ENCODE data around the gene CCDC30.

The CCDC30 gene

DNA sequence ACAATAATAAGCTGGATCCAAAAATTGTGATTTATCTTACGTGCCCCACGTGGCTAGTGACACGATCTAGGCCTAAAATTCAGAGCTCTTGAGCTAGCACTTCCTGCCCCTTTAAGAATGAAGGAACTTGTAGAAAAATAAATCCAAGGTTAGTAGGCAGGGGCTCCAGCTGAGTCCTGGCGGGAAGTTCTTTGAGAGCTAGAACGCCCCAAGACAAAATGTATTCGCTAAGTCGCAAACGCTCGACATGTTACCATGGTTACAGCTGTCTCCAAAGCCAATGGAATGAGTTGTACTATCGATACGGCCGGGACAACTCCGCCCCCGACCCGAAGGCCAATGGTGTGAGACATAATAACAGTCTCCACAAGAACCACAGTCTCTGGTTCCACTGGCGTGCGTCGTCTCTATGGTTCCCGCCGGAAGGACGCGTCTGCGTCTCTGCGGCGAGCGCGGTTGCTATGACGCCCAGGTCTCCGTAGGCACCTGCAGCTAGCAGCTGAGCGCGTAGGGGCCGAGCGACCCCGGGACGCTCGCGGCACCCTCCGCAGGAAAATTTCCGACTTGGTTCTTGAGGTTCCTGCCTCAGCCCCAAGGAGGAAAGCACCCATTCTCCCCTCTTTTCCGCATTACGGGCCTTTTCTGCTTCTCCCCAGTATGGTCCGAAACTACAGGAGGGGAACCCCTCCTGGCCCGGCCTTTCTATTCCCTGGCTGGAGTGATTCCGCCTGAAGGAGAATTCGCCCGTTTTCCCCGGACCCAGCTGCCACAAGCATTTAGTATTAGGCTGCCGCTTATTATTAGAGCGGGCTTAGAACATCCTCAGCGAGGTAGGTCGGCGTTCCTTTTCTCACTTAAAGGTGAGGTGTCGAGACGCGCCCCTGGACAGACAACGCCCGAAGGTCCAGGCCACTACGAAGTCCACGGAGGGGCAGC is at the start of gene CCDC30:
Gene CCDC30, plus strand, starts transcription at position 459 of the 936 bp plus-strand sequence. CDS start 17,266 bp downstream, outside the sequence.
- peak within 1 kb of the TSS; percentile 93 for H3K4me3 ChIP-seq (ENCODE audit: low read length)

DNA sequence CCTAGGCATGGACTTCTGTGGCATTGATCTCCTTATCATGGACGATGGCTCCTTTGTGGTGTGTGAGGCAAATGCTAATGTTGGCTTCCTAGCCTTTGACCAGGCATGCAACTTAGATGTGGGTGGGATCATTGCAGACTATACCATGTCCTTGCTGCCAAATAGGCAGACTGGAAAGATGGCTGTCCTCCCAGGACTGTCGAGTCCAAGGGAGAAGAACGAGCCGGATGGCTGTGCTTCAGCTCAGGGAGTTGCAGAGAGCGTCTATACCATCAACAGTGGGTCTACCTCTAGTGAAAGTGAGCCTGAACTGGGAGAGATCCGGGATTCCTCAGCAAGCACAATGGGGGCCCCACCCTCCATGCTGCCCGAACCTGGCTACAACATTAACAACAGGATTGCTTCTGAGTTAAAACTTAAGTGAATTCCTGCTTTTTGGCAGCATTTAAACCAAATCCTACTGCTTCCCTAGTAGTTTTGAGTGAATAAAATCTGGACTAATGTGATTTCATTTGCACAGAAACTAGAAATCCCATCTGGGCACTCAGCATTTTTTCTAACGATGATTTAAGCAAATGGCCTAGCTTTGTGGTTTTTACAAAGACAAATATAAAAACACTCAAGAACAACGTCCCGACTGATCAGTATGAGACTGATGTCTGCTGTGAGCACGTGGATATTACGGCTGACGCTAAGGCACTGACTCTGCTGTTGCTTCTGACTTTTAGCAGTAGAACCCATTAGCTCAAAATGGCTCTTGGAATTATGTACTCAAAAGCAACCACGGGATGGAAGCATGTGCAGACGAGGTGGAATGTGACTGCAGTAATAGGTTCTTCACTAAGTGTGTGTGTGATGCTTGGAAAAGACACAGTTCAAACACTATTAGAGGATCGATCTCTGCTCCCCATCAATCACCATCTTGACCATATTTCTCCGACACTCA is 48.3 kb upstream of the CCDC30 start:
- no peak for DNase-seq (ENCODE audit: low read depth)
- Histone ChIP-seq H3K36me3 (ENCODE audit: control insufficient read depth, insufficient read depth, low read length, severe bottlenecking) (no peaks in the 10 kb centered on the region), H3K9me3 (ENCODE audit: control insufficient read depth, low read length) (no peaks in the 10 kb centered on the region), H3K9ac (ENCODE audit: low read length) (no peak overlapping the region), H3K4me1 (ENCODE audit: control insufficient read depth, insufficient read depth, low read length) (no peaks in the 10 kb centered on the region), H3K27me3 (replicated peaks; ENCODE audit: control insufficient read depth, insufficient read depth, low read length) (no peaks in the 10 kb centered on the region), H3K4me3 (ENCODE audit: low read length) (no peak overlapping the region)

More for the DNA sequence above, at the start of gene CCDC30:
- H3K27me3 ChIP-seq (replicated peaks; ENCODE audit: control insufficient read depth, insufficient read depth, low read length): no peaks in the 10 kb centered on the region
- no peaks in the 10 kb centered on the region for H3K9me3 ChIP-seq (ENCODE audit: control insufficient read depth, low read length)
- H3K4me1 ChIP-seq (ENCODE audit: control insufficient read depth, insufficient read depth, low read length): peaks cover 11% of the 10 kb centered on the region
- H3K36me3 ChIP-seq (ENCODE audit: control insufficient read depth, insufficient read depth, low read length, severe bottlenecking): peaks cover 30% of the 10 kb centered on the region
- DNase-seq (ENCODE audit: low read depth): peak; percentile 99
- peak within 1 kb of the TSS; percentile 75 for H3K9ac ChIP-seq (ENCODE audit: low read length)

DNA sequence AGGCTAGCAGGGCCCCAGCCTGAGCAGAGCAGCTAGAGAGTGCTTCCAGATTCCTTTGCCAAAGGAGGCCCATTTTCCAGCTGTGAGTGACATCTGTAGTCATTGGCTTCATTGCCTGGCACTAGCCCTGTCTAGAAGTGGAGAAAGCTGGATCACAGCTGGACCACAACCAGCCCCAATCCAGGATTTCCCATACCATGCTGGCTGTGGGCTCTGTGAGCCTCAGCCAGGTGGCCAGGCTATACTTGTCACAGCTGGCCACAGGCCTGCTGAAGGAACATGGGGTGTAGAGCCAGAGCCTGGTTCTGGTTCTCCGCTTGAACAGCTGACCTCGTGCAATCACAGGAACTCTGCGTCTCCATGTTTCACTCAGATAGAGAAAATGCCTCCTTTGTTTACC is 45.9 kb upstream of the CCDC30 start:
- Histone ChIP-seq H3K9me3 (ENCODE audit: control insufficient read depth, low read length) (no peaks in the 10 kb centered on the region), H3K9ac (ENCODE audit: low read length) (no peak overlapping the region), H3K27me3 (replicated peaks; ENCODE audit: control insufficient read depth, insufficient read depth, low read length) (no peaks in the 10 kb centered on the region), H3K36me3 (ENCODE audit: control insufficient read depth, insufficient read depth, low read length, severe bottlenecking) (no peaks in the 10 kb centered on the region), H3K4me1 (ENCODE audit: control insufficient read depth, insufficient read depth, low read length) (peaks cover 14% of the 10 kb centered on the region), H3K4me3 (ENCODE audit: low read length) (no peak overlapping the region)
- no peak for DNase-seq (ENCODE audit: low read depth)

DNA sequence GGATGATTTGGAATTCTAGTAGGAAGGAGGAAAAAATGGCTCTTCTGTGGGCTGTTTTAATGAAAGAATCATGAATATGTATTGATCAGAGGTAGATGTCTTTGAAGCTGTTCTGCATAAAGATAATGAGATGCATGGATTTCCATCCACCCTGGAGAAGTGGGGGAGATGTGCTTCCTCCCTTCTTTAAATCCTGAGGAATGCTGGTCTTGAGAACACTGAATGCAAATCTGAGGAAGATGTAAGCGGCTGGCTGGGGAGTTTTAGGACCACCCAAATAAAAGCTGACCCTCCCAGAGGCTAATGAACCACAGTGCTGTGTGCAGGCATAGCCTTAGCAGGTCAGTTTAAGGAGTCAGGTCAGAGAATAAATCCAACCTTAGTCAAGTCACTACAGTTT is 44.6 kb upstream of the CCDC30 start:
- H3K9ac ChIP-seq (ENCODE audit: low read length): no peak overlapping the region
- H3K36me3 ChIP-seq (ENCODE audit: control insufficient read depth, insufficient read depth, low read length, severe bottlenecking): no peaks in the 10 kb centered on the region
- DNase-seq (ENCODE audit: low read depth): no peak
- H3K27me3 ChIP-seq (replicated peaks; ENCODE audit: control insufficient read depth, insufficient read depth, low read length): no peaks in the 10 kb centered on the region
- no peaks in the 10 kb centered on the region for H3K9me3 ChIP-seq (ENCODE audit: control insufficient read depth, low read length)
- H3K4me1 ChIP-seq (ENCODE audit: control insufficient read depth, insufficient read depth, low read length): peaks cover 23% of the 10 kb centered on the region
- no peak overlapping the region for H3K4me3 ChIP-seq (ENCODE audit: low read length)

DNA sequence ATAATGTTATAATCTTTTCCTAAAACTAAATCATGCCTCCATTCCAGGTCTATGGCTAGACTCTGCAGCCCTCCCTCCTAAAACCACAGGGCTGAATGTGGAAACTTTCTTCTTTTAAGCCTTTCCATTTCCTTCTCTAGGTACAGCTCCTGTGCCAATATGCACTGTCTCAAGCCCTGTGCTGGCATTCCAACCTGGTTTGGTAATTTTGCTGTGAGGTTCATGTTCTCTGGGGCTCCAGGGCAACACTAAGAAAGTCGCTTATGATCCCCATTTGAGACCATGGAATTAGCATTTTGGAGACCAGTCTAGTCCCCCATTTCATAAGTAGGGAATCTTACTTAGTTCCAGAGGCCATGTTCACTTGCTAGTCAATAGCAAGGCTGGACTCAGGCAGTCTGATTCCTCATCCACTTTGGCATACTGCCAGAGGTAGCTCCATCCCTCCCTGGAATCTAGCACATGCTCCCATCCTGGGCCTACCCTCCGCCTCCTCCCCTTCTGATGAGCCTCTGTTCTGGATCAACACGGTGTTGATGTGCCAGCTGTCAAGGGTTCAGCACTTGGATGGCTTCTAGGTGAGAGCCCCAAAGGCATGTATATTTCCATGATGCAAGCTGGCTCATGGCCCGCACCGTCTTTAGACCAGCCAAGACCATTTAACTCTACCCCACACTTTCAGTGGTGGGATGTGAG is 43.8 kb upstream of the CCDC30 start:
- no peak overlapping the region for H3K4me3 ChIP-seq (ENCODE audit: low read length)
- H3K4me1 ChIP-seq (ENCODE audit: control insufficient read depth, insufficient read depth, low read length): peaks cover 31% of the 10 kb centered on the region
- DNase-seq (ENCODE audit: low read depth): no peak
- H3K36me3 ChIP-seq (ENCODE audit: control insufficient read depth, insufficient read depth, low read length, severe bottlenecking): no peaks in the 10 kb centered on the region
- H3K27me3 ChIP-seq (replicated peaks; ENCODE audit: control insufficient read depth, insufficient read depth, low read length): no peaks in the 10 kb centered on the region
- H3K9ac ChIP-seq (ENCODE audit: low read length): no peak overlapping the region
- H3K9me3 ChIP-seq (ENCODE audit: control insufficient read depth, low read length): no peaks in the 10 kb centered on the region

DNA sequence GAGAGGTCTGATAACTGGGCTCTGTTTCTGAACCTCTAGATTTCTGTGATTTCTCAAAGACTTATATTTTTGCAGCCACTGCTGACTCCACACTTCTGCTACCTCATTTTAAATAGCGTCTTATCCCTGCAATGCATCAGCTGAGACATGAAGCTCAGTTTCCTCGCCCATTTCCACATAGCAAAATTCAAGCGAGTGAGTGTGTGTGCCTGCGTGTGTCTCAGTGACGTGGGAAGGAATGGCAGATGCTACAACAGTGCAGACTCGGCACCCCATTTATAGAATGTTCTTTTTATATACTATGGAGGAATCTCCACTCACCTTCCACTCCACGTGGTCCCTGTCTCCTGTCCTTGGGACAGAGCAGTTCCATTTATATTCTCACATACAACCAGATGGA is 43.0 kb upstream of the CCDC30 start:
- Histone ChIP-seq H3K36me3 (ENCODE audit: control insufficient read depth, insufficient read depth, low read length, severe bottlenecking) (no peaks in the 10 kb centered on the region), H3K4me1 (ENCODE audit: control insufficient read depth, insufficient read depth, low read length) (peaks cover 38% of the 10 kb centered on the region), H3K27me3 (replicated peaks; ENCODE audit: control insufficient read depth, insufficient read depth, low read length) (no peaks in the 10 kb centered on the region), H3K4me3 (ENCODE audit: low read length) (no peak overlapping the region), H3K9me3 (ENCODE audit: control insufficient read depth, low read length) (no peaks in the 10 kb centered on the region), H3K9ac (ENCODE audit: low read length) (no peak overlapping the region)
- DNase-seq (ENCODE audit: low read depth): no peak

DNA sequence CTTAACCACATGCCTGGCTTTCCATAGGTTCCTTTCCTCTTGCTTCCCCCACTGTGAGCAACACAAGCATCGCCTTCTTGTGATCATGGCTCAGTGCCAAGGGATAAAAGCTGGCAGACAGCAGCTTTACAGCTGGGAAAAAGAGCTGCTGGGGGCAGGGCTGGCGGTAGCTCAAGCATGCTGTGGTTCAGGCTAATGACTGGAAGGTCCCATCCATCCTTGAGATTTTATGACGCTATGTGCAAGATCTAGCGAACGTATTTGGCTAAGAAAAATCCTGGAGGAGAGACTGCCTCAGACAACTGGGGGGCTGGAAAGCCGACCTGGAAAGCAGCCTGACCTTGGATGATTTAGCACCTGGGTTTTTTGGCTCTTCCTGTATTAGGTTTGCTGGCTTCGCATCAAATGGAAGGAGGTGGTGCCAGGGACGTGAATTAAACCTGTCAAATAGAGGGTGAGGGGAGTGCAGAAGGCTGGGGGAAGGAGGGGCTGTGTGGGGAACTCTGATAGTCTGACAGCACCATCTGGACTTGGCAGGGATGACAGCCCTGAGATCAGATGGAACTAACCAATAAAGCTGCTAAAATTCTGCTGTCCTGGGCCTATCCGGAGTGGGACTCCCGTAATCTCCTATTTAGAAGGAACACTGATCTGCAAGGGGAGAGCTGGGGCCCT is 42.0 kb upstream of the CCDC30 start:
- peak; percentile 20 for DNase-seq (ENCODE audit: low read depth)
- H3K4me1 ChIP-seq (ENCODE audit: control insufficient read depth, insufficient read depth, low read length): peaks cover 38% of the 10 kb centered on the region
- no peak overlapping the region for H3K9ac ChIP-seq (ENCODE audit: low read length)
- no peak overlapping the region for H3K4me3 ChIP-seq (ENCODE audit: low read length)
- no peaks in the 10 kb centered on the region for H3K36me3 ChIP-seq (ENCODE audit: control insufficient read depth, insufficient read depth, low read length, severe bottlenecking)
- H3K27me3 ChIP-seq (replicated peaks; ENCODE audit: control insufficient read depth, insufficient read depth, low read length): no peaks in the 10 kb centered on the region
- no peaks in the 10 kb centered on the region for H3K9me3 ChIP-seq (ENCODE audit: control insufficient read depth, low read length)

DNA sequence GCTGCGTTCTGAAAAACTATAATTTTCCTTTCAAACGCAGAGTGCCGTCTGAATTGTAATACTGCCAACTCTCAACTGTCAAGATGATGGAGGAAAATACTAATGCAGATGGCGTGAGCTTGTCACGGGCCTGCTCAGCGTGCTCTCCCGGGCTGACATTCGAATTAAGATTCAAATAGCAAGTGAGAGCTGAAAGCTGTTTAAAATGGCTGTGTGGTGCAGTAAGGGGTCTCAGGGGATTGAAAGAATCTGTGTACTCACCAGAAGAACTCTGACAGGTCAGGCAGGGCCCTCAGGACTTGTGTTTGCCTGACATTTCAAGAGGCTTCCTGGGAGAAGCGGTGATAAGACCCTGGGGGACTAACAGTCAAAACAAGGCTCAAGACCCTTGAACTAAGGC is 40.3 kb upstream of the CCDC30 start:
- Histone ChIP-seq H3K4me1 (ENCODE audit: control insufficient read depth, insufficient read depth, low read length) (peaks cover 38% of the 10 kb centered on the region), H3K36me3 (ENCODE audit: control insufficient read depth, insufficient read depth, low read length, severe bottlenecking) (no peaks in the 10 kb centered on the region), H3K27me3 (replicated peaks; ENCODE audit: control insufficient read depth, insufficient read depth, low read length) (no peaks in the 10 kb centered on the region), H3K9ac (ENCODE audit: low read length) (no peak overlapping the region), H3K4me3 (ENCODE audit: low read length) (no peak overlapping the region), H3K9me3 (ENCODE audit: control insufficient read depth, low read length) (no peaks in the 10 kb centered on the region)
- DNase-seq (ENCODE audit: low read depth): no peak

DNA sequence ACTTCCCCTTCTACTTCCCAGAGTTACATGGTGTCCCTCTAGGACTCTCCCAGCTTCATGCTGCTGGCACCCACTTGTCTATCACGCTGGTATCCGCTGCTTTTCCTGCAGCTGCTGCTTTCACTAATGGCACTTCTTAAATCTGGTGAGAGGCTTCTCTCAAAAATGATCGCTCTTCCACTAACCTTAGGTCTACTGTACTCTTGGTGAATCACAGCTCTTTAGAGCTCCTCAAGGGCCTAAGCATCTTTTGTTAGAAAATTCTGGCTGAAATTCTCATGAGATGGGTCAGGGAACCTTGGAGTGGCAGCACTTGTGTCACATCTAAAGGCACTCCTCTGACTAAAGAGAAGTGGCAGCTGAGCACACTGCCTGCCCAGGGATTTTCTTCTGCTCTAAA is 39.4 kb upstream of the CCDC30 start:
- Histone ChIP-seq H3K36me3 (ENCODE audit: control insufficient read depth, insufficient read depth, low read length, severe bottlenecking) (no peaks in the 10 kb centered on the region), H3K4me3 (ENCODE audit: low read length) (no peak overlapping the region), H3K27me3 (replicated peaks; ENCODE audit: control insufficient read depth, insufficient read depth, low read length) (no peaks in the 10 kb centered on the region), H3K9me3 (ENCODE audit: control insufficient read depth, low read length) (no peaks in the 10 kb centered on the region), H3K9ac (ENCODE audit: low read length) (no peak overlapping the region), H3K4me1 (ENCODE audit: control insufficient read depth, insufficient read depth, low read length) (peaks cover 38% of the 10 kb centered on the region)
- no peak for DNase-seq (ENCODE audit: low read depth)

DNA sequence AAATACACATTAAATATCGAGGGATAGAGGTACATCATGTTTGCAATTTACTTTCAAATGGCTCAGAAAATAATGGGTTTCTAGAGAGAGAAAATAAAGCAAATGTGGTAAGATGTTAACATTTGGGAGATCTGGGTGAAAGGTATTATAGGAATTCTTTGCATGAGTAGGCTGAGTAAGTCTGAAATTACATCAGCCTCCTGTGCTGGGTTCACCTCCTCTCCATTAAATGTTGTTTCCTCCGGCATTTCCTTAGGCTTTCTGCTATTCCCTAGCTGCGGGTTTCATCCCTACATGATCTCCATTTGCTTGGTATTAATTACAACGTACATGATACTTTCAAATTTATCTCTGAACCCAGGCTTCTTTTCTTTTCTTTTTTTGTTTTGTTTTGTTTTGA is 38.9 kb upstream of the CCDC30 start:
- no peak overlapping the region for H3K9ac ChIP-seq (ENCODE audit: low read length)
- no peaks in the 10 kb centered on the region for H3K36me3 ChIP-seq (ENCODE audit: control insufficient read depth, insufficient read depth, low read length, severe bottlenecking)
- peak; percentile 31 for DNase-seq (ENCODE audit: low read depth)
- H3K4me3 ChIP-seq (ENCODE audit: low read length): peak overlapping the region; percentile 25
- H3K4me1 ChIP-seq (ENCODE audit: control insufficient read depth, insufficient read depth, low read length): peaks cover 38% of the 10 kb centered on the region
- H3K9me3 ChIP-seq (ENCODE audit: control insufficient read depth, low read length): no peaks in the 10 kb centered on the region
- H3K27me3 ChIP-seq (replicated peaks; ENCODE audit: control insufficient read depth, insufficient read depth, low read length): no peaks in the 10 kb centered on the region
